ENCODE data around the gene DTNA. TPM values are rescaled to one million over a fixed set of nuclear protein-coding genes. Genes with fewer than 3 reads are reported as not detected.
A peak's percentile ranks its signal among the peaks of the same experiment; 100 is the strongest.
"Not testable (repeated sequence)": the region's sequence is repeated elsewhere in the genome, so short reads cannot be mapped to it uniquely, and the experiment has no call there.

The DTNA gene
- total RNA-seq, 1 donor from 2014 or later, result 153 TPM

- intact Hi-C loops (cut with DNase I); ATAC-seq: not testable (repeated sequence)
- peak; percentile 67 for DNase-seq (ENCODE audit: missing footprints)
Measured at GRCh38 chr18:34716111-34716510, 6.0 kb downstream of the DTNA start.

- intact Hi-C loops (cut with DNase I), result no loop called here
- ATAC-seq (no peak), DNase-seq (ENCODE audit: missing footprints) (no peak)
Measured at GRCh38 chr18:34718610-34719009, 8.5 kb downstream of the DTNA start.

GRCh38 chr18:34720220-34720619 lies 10.1 kb downstream of the DTNA start:
- ATAC-seq, result no peak

GRCh38 chr18:34723143-34723542 lies 13.0 kb downstream of the DTNA start:
- ATAC-seq (no peak), DNase-seq (ENCODE audit: missing footprints) (no peak)
- intact Hi-C loops (cut with DNase I), result loop anchor here (10.0 kb wide), 1 partner anchor 228 kb away; no protein-coding TSS in a partner anchor

More at GRCh38 chr18:34720220-34720619, 10.1 kb downstream of the DTNA start:
- intact Hi-C loops (cut with DNase I), result loop anchor here (10.0 kb wide), 1 partner anchor 225 kb away; no protein-coding TSS in a partner anchor
- DNase-seq (ENCODE audit: missing footprints), result no peak

GRCh38 chr18:34725737-34726136 lies 15.6 kb downstream of the DTNA start:
- not testable (repeated sequence) for ATAC-seq; DNase-seq (ENCODE audit: missing footprints)
- intact Hi-C loops (cut with DNase I), result loop anchor here (10.0 kb wide), 1 partner anchor 231 kb away; no protein-coding TSS in a partner anchor

GRCh38 chr18:34726286-34727004 lies 16.3 kb downstream of the DTNA start:
- DNase-seq (ENCODE audit: missing footprints), result no peak
- intact Hi-C loops (cut with DNase I), result loop anchor here (10.0 kb wide), 1 partner anchor 232 kb away; no protein-coding TSS in a partner anchor
- no peak for ATAC-seq

GRCh38 chr18:34729264-34729663 lies 19.2 kb downstream of the DTNA start:
- DNase-seq (ENCODE audit: missing footprints), result no peak
- ATAC-seq, result peak; percentile 49
- intact Hi-C loops (cut with DNase I), result loop anchor here (10.0 kb wide), 1 partner anchor 234 kb away; no protein-coding TSS in a partner anchor

GRCh38 chr18:34729740-34730355 lies 19.8 kb downstream of the DTNA start:
- DNase-seq (ENCODE audit: missing footprints) (no peak), ATAC-seq (peak; percentile 83)
- intact Hi-C loops (cut with DNase I), result loop anchor here (5.0 to 10.0 kb wide), 2 partner anchors 42 to 235 kb away; no protein-coding TSS in a partner anchor

GRCh38 chr18:34730774-34731173 lies 20.7 kb downstream of the DTNA start:
- intact Hi-C loops (cut with DNase I), result loop anchor here (5.0 kb wide), 1 partner anchor 42 kb away; no protein-coding TSS in a partner anchor
- no peak for DNase-seq (ENCODE audit: missing footprints)
- peak; percentile 83 for ATAC-seq

GRCh38 chr18:34734056-34734455 lies 24.0 kb downstream of the DTNA start:
- intact Hi-C loops (cut with DNase I), result loop anchor here (5.0 kb wide), 1 partner anchor 38 kb away; no protein-coding TSS in a partner anchor
- no peak for ATAC-seq
- DNase-seq (ENCODE audit: missing footprints), result no peak

GRCh38 chr18:34734526-34734925 lies 24.4 kb downstream of the DTNA start:
- intact Hi-C loops (cut with DNase I), result loop anchor here (5.0 kb wide), 1 partner anchor 38 kb away; no protein-coding TSS in a partner anchor
- ATAC-seq; DNase-seq (ENCODE audit: missing footprints): not testable (repeated sequence)

- DNase-seq (ENCODE audit: missing footprints) (no peak), ATAC-seq (peak; percentile 75)
- intact Hi-C loops (cut with DNase I), result no loop called here
Measured at GRCh38 chr18:34738175-34738894, 28.2 kb downstream of the DTNA start.

GRCh38 chr18:34740101-34740500 lies 30.0 kb downstream of the DTNA start:
- ATAC-seq (no peak), DNase-seq (ENCODE audit: missing footprints) (no peak)
- intact Hi-C loops (cut with DNase I), result no loop called here

GRCh38 chr18:34740724-34741123 lies 30.6 kb downstream of the DTNA start:
- intact Hi-C loops (cut with DNase I), result no loop called here
- ATAC-seq (no peak), DNase-seq (ENCODE audit: missing footprints) (no peak)

- intact Hi-C loops (cut with DNase I), result no loop called here
- ATAC-seq (no peak), DNase-seq (ENCODE audit: missing footprints) (no peak)
Measured at GRCh38 chr18:34741401-34741800, 31.3 kb downstream of the DTNA start.

GRCh38 chr18:34742891-34743341 lies 32.8 kb downstream of the DTNA start:
- ATAC-seq, result no peak
- no peak for DNase-seq (ENCODE audit: missing footprints)
- intact Hi-C loops (cut with DNase I), result no loop called here

GRCh38 chr18:34744569-34744968 lies 34.5 kb downstream of the DTNA start:
- ATAC-seq (no peak), DNase-seq (ENCODE audit: missing footprints) (no peak)
- intact Hi-C loops (cut with DNase I), result no loop called here

- no peak for DNase-seq (ENCODE audit: missing footprints)
- intact Hi-C loops (cut with DNase I), result no loop called here
- ATAC-seq, result peak; percentile 42
Measured at GRCh38 chr18:34746614-34747013, 36.5 kb downstream of the DTNA start.

GRCh38 chr18:34749721-34750120 lies 39.6 kb downstream of the DTNA start:
- no peak for DNase-seq (ENCODE audit: missing footprints)
- no peak for ATAC-seq
- intact Hi-C loops (cut with DNase I), result no loop called here

Measured in Right ventricle myocardium inferior (tissue), 1 donor.